Measurements from ENCODE around the gene MPO.

Gene MPO

GRCh38 chr17:58305626-58306025 lies 24.9 kb upstream of the MPO start:
- no peak overlapping the region for H3K27ac ChIP-seq (ENCODE audit: insufficient read depth, low read depth, low read length, poor library complexity, severe bottlenecking)
- H3K36me3 ChIP-seq (ENCODE audit: control insufficient read depth, insufficient read depth, low read length): no peaks in the 10 kb centered on the region
- H3K9me3 ChIP-seq (ENCODE audit: control insufficient read depth, low read length): no peaks in the 10 kb centered on the region
- 90 to 93% methylated on average over 8 of the region's 8 CpGs for WGBS, 2 experiments
- H3K4me1 ChIP-seq (ENCODE audit: control insufficient read depth, insufficient read depth, low read length): peaks cover 10% of the 10 kb centered on the region
- no peak overlapping the region for H3K4me3 ChIP-seq (ENCODE audit: insufficient read depth, low read depth, low read length)
- no peaks in the 10 kb centered on the region for H3K27me3 ChIP-seq (ENCODE audit: control insufficient read depth, insufficient read depth, low read length, poor library complexity, severe bottlenecking)

- no peaks in the 10 kb centered on the region for H3K36me3 ChIP-seq (ENCODE audit: control insufficient read depth, insufficient read depth, low read length)
- H3K9me3 ChIP-seq (ENCODE audit: control insufficient read depth, low read length): no peaks in the 10 kb centered on the region
- no peak overlapping the region for H3K27ac ChIP-seq (ENCODE audit: insufficient read depth, low read depth, low read length, poor library complexity, severe bottlenecking)
- no peaks in the 10 kb centered on the region for H3K27me3 ChIP-seq (ENCODE audit: control insufficient read depth, insufficient read depth, low read length, poor library complexity, severe bottlenecking)
- H3K4me1 ChIP-seq (ENCODE audit: control insufficient read depth, insufficient read depth, low read length): peaks cover 10% of the 10 kb centered on the region
- no peak overlapping the region for H3K4me3 ChIP-seq (ENCODE audit: insufficient read depth, low read depth, low read length)
- WGBS, 2 experiments: 94 to 96% methylated on average over 14 of the region's 14 CpGs
Measured at GRCh38 chr17:58304750-58305486, 24.2 kb upstream of the MPO start.

- no peaks in the 10 kb centered on the region for H3K27me3 ChIP-seq (ENCODE audit: control insufficient read depth, insufficient read depth, low read length, poor library complexity, severe bottlenecking)
- 53 to 55% methylated on average over 10 of the region's 10 CpGs for whole genome bisulfite sequencing, 2 experiments
Measured at GRCh38 chr17:58303971-58304749, 23.4 kb upstream of the MPO start.

GRCh38 chr17:58302919-58303585 lies 22.3 kb upstream of the MPO start:
- Histone ChIP-seq H3K9me3 (ENCODE audit: control insufficient read depth, low read length) (no peaks in the 10 kb centered on the region), H3K4me3 (ENCODE audit: insufficient read depth, low read depth, low read length) (no peak overlapping the region), H3K4me1 (ENCODE audit: control insufficient read depth, insufficient read depth, low read length) (peaks cover 4% of the 10 kb centered on the region), H3K27me3 (ENCODE audit: control insufficient read depth, insufficient read depth, low read length, poor library complexity, severe bottlenecking) (no peaks in the 10 kb centered on the region), H3K27ac (ENCODE audit: insufficient read depth, low read depth, low read length, poor library complexity, severe bottlenecking) (no peak overlapping the region), H3K36me3 (ENCODE audit: control insufficient read depth, insufficient read depth, low read length) (no peaks in the 10 kb centered on the region)
- WGBS, 2 experiments: 82 to 84% methylated on average over 7 to 9 of the region's 9 CpGs

More at GRCh38 chr17:58303971-58304749, 23.4 kb upstream of the MPO start:
- H3K27ac ChIP-seq (ENCODE audit: insufficient read depth, low read depth, low read length, poor library complexity, severe bottlenecking): no peak overlapping the region
- H3K4me1 ChIP-seq (ENCODE audit: control insufficient read depth, insufficient read depth, low read length): peaks cover 6% of the 10 kb centered on the region
- no peak overlapping the region for H3K4me3 ChIP-seq (ENCODE audit: insufficient read depth, low read depth, low read length)
- no peaks in the 10 kb centered on the region for H3K36me3 ChIP-seq (ENCODE audit: control insufficient read depth, insufficient read depth, low read length)
- no peaks in the 10 kb centered on the region for H3K9me3 ChIP-seq (ENCODE audit: control insufficient read depth, low read length)

- Histone ChIP-seq H3K36me3 (ENCODE audit: control insufficient read depth, insufficient read depth, low read length) (no peaks in the 10 kb centered on the region), H3K27me3 (ENCODE audit: control insufficient read depth, insufficient read depth, low read length, poor library complexity, severe bottlenecking) (no peaks in the 10 kb centered on the region), H3K27ac (ENCODE audit: insufficient read depth, low read depth, low read length, poor library complexity, severe bottlenecking) (no peak overlapping the region), H3K4me1 (ENCODE audit: control insufficient read depth, insufficient read depth, low read length) (peaks cover 4% of the 10 kb centered on the region), H3K4me3 (ENCODE audit: insufficient read depth, low read depth, low read length) (no peak overlapping the region), H3K9me3 (ENCODE audit: control insufficient read depth, low read length) (no peaks in the 10 kb centered on the region)
- 86 to 91% methylated on average over 9 of the region's 9 CpGs for WGBS, 2 experiments
Measured at GRCh38 chr17:58302171-58302918, 21.6 kb upstream of the MPO start.

GRCh38 chr17:58301504-58302150 lies 20.9 kb upstream of the MPO start:
- Histone ChIP-seq H3K9me3 (ENCODE audit: control insufficient read depth, low read length) (no peaks in the 10 kb centered on the region), H3K27me3 (ENCODE audit: control insufficient read depth, insufficient read depth, low read length, poor library complexity, severe bottlenecking) (no peaks in the 10 kb centered on the region), H3K27ac (ENCODE audit: insufficient read depth, low read depth, low read length, poor library complexity, severe bottlenecking) (no peak overlapping the region), H3K4me1 (ENCODE audit: control insufficient read depth, insufficient read depth, low read length) (peaks cover 4% of the 10 kb centered on the region), H3K4me3 (ENCODE audit: insufficient read depth, low read depth, low read length) (no peak overlapping the region), H3K36me3 (ENCODE audit: control insufficient read depth, insufficient read depth, low read length) (no peaks in the 10 kb centered on the region)
- 84% methylated on average over 15 to 16 of the region's 16 CpGs for WGBS, 2 experiments

- Histone ChIP-seq H3K36me3 (ENCODE audit: control insufficient read depth, insufficient read depth, low read length) (no peaks in the 10 kb centered on the region), H3K4me3 (ENCODE audit: insufficient read depth, low read depth, low read length) (no peak overlapping the region), H3K9me3 (ENCODE audit: control insufficient read depth, low read length) (no peaks in the 10 kb centered on the region), H3K27me3 (ENCODE audit: control insufficient read depth, insufficient read depth, low read length, poor library complexity, severe bottlenecking) (no peaks in the 10 kb centered on the region), H3K27ac (ENCODE audit: insufficient read depth, low read depth, low read length, poor library complexity, severe bottlenecking) (no peak overlapping the region), H3K4me1 (ENCODE audit: control insufficient read depth, insufficient read depth, low read length) (peaks cover 4% of the 10 kb centered on the region)
- 90 to 92% methylated on average over 6 of the region's 6 CpGs for WGBS, 2 experiments
Measured at GRCh38 chr17:58300336-58300735, 19.6 kb upstream of the MPO start.

- WGBS, 2 experiments: 86 to 94% methylated on average over 1 of the region's 1 CpG
- Histone ChIP-seq H3K9me3 (ENCODE audit: control insufficient read depth, low read length) (no peaks in the 10 kb centered on the region), H3K4me3 (ENCODE audit: insufficient read depth, low read depth, low read length) (no peak overlapping the region), H3K27me3 (ENCODE audit: control insufficient read depth, insufficient read depth, low read length, poor library complexity, severe bottlenecking) (no peaks in the 10 kb centered on the region), H3K4me1 (ENCODE audit: control insufficient read depth, insufficient read depth, low read length) (no peaks in the 10 kb centered on the region), H3K36me3 (ENCODE audit: control insufficient read depth, insufficient read depth, low read length) (no peaks in the 10 kb centered on the region), H3K27ac (ENCODE audit: insufficient read depth, low read depth, low read length, poor library complexity, severe bottlenecking) (no peak overlapping the region)
Measured at GRCh38 chr17:58294034-58294433, 13.3 kb upstream of the MPO start.

- Histone ChIP-seq H3K4me1 (ENCODE audit: control insufficient read depth, insufficient read depth, low read length) (no peaks in the 10 kb centered on the region), H3K27me3 (ENCODE audit: control insufficient read depth, insufficient read depth, low read length, poor library complexity, severe bottlenecking) (no peaks in the 10 kb centered on the region), H3K27ac (ENCODE audit: insufficient read depth, low read depth, low read length, poor library complexity, severe bottlenecking) (no peak overlapping the region), H3K36me3 (ENCODE audit: control insufficient read depth, insufficient read depth, low read length) (no peaks in the 10 kb centered on the region), H3K4me3 (ENCODE audit: insufficient read depth, low read depth, low read length) (no peak overlapping the region), H3K9me3 (ENCODE audit: control insufficient read depth, low read length) (no peaks in the 10 kb centered on the region)
- WGBS, 2 experiments: 94 to 96% methylated on average over 5 of the region's 5 CpGs
Measured at GRCh38 chr17:58291246-58291645, 10.5 kb upstream of the MPO start.

All from ectodermal cell (in vitro differentiated cells).